HG02938 (cell line): ENCODE data around the gene ALG6.

Experiments used
- ATAC-seq: cut with Tn5 transposase; IDR thresholded peaks from one replicate; pipeline ENCODE4 v1.9.1; 2021; ENCODE audit warnings: mild to moderate bottlenecking, moderate library complexity; ENCODE audit not compliant: unreplicated experiment

The ALG6 gene

DNA sequence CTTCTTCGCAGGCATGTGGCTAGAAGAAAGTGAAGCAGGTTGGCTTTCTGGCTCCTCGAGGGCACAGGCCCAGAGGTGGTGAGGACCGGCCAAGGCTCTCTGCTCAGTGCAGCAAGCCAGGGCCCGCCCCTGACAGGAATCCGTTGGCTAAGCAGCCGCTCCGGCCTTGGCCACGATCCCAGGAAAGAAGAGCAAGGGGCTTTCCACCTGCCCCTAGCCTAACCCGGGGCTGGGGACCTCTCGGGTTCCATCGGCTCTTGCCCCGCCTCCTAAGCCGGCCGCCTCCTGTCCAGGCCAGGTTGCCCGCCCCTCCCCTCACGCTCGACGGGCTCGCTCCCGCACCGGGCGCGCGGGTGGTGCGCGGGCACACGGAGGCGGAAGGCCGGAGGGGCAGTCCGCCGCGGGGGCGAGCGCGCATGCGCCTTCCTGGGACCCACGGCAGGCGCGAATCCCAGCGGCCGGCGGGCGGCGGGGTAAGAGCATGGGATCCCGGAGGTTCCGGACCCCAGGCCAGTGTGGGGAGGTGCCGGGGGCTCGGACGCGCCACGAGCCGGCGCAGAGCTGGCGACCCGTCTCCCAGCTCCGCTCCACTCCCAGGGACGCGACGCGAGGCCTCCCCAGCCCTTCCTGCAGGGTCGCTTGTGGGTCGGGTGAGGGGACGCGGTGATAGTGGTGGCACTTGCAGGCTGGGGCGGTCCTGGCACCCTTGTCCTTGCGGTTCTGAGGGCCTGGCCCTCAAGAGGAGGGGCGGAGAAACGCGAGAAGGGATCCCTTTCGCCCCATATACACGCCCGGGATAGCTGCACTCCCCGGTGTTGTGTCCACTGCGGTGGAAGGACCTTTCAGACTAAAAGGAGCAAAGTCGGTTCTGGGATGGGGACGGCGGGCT is at the start of gene ALG6:
Gene ALG6 (plus strand): TSS at position 413 of the 889 bp plus-strand sequence. CDS start 3,351 bp downstream, outside the sequence.
- ATAC-seq, result peak; percentile 89

DNA sequence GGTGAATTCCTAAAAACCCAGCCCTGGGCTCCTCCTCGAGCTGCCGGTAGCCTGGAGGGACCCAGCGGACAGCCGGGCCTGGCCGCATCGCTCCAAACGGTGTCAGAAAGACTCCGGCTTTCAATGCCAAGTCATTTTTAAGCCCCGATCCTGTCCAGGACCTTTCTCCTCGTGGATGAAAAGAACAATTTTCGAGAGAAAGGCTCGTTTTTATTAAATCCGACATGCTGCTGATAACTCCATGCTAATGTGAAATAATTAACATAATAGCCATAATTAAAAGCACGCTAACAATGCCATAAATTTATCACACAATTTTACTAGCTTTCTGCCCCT is 49.6 kb upstream of the ALG6 start:
- ATAC-seq, result no peak

DNA sequence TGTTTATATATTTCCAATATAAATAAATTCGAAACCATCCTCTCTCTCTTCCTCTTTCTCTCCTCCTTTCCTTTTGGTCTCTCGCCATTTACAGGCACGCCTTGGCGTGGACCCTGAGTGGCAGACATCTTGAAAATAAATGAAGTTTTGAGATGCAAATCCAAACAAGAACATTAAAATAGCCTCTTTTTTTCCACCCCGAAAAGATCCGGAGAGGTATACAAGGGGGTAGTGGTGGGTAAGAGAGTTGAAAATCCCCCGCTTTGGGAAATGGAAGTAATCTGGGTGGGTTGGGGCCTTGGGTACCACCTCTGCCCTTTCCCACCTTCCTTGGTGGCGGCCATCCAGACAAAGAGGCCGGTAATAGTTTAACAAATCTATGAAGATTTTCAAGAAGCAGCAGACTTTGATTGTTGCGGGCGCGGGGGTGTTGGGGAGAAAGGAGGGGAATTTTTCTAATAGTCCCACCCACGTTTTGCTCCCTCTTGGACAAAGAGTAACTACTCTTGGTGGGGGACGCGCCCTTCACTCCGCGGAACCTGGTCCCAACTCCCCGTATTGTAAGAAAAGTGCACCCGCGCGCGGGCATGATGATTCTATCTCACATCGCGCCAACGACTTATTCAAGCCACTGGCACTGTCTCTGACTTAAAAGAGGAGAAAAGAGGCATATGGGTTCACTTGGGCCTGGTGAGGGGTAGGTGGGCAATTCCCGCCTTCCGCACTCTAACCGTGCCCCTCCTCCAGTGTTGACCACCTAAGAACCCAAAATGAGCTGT is 49.0 kb upstream of the ALG6 start:
- no peak for ATAC-seq

DNA sequence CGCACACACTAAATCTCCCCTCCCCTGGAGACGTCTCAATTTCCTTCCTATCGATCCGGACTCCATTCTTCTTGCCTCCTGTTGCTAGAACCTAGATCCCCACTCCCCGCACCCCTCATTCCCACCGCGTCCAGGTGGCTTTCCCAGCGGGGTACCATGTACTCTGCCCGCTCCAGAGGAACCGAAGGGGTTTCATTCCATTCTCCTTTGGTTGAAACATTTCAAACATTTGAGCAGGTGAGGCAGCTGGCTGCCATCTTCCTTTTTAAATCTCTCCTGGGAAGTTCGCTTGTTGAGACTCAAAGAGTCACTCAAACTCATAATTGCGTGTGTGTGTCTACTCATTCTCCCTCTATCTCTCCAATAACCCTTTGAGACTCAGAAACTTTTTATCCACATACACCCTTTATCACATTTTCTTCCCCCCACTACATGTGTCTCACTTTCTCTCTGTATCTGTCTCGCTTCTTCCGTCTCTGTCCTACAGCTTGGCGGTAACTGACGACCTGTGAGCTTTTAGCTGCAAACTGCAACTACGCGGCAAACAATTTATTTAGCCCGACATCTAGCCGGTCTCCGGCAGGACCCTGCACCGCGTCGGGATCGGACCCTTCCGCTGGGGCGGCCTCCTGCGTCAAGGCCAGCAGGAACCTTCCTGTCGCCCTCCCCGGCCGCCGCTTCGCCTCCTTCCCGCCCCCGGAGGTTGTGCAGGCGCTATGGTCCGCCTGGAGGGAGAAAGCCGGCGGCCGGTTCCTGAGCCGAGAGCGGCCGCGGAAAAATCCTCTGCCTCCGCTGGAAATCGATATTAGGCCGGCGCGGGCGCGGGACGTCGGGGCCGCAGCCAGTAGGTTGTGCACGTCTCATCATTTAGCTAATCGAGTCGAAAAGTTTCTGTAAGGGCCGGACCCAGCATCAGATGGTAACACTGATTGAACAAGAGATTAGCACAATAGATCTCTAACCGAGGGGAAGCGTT is 48.1 kb upstream of the ALG6 start:
- ATAC-seq, result no peak

DNA sequence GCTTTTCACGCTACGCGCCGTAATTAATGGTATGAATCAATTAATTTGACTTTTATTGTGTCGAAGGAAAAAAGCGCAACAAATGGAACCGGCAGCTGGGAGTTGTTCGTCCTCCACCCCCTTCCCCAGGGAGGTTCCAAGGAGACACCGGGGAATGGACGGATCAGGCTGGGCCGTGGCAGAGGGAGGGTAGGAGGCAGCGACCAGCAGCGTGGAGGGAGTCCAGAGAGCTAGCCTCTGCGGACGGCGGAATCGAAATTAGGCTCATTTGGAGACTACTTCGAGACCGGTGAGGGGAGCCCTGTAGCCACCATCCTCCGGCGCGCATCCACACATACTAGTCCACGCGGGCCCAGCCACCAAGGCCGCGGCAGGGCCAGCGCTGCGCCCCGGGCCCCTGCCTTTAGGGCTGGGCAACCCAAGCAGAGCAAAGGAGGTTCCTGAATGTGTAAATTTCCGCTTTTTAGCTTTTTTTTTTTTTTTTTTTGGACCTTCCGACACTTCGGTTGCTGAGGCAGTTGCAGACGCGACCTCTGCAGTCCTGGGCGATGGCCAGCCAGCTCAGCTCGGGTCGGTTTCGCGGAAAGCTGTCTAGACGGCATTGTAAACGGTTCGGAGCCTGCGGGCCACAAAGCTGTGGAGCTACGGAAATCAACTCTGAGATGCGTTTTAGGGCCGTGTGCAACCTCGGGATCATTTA is 47.3 kb upstream of the ALG6 start:
- ATAC-seq, result no peak

DNA sequence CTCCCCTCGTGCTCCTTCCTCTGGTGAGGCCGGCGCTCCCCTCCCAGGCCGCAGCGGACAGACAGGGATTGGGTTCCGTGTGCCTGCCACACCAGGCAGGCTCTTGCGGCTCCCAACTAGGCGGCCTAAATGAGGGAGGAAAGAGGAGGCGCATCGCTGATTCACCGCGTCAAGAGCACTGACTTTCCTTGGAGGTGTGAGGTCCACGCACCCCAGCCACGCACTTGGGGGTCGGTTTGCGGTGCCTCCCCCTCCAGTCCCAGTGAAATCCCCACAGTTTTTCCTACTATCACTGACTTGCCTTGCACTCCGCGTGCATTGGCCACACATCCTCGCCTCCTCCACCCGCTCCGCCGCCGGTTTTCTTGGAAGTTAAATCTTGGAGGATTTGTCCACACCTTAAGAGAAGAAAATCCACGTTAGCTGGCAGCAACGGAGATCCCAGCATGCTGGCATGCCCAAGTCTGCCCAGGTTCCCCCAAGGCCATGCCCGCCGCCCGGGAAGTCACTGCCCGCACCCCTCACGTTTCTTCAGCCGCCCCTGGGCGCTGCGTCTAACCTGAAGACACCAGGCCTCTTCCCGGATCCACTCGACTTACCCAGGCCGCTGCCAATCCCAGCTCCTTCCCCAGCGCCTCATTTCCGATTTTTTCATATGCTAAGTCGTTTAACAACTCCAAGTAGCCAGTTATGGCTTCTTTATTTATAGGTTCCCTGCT is 46.2 kb upstream of the ALG6 start:
- ATAC-seq, result no peak

DNA sequence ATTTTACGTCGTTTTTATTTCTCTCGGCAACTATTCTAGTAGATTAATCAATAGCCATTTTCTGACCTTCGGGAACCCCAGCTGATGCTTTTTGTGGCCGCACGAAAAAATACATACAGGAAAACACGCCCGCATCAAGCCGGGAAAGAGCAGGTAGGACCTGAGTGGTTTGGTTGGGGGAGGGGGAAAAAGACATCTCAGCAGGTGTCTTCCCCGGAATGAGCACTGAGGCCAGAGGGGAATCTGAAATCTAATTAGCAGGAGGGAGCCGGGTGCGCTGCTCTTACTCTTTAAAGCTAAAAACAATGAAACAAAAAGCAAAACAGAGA is 45.7 kb upstream of the ALG6 start:
- ATAC-seq, result no peak

DNA sequence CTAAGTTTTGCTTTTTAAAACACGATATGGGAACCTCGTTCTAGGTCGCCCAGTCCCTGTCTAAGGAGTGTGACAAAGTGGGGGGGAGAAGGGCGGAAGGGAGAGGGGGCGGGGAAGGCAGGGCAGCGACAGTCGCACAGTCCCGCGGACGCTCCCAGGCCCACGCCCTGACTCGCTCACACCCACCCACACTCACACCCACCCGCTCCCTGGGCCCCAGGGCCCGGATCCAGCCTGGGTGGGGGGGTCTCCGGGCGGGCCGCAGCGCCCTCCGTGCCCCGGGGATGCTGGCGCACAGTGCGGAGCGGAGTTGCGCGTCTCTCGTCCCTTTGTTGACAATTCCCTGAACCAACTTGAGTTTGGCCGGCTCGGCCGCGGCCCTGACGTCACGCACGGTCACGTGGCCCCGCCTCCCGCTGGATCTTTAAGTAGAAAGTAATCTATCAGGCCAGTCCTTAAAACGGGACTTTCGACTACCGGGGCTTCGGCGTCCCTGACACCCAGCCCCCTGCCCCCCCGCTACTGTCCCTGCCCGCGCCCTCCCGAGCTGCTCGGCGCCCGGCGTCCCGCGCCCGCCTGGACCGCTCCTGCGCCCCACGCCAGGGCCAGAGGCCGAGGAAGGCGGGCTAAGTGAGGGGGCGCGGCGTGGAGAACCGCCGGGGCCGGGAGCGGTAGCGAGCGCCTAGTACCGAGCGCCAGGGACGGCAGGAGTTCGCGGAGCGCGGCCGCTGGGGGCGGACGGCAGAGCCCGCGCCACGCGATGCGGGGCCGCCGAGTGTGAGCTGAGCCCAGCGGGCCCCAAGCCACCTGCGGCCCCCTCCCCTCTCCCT is 45.1 kb upstream of the ALG6 start, which contains the start of gene FOXD3:
Gene FOXD3 (plus strand): TSS at position 454 of the 830 bp plus-strand sequence. CDS start 492 bp downstream, outside the sequence.
- ATAC-seq, result peak; percentile 43

DNA sequence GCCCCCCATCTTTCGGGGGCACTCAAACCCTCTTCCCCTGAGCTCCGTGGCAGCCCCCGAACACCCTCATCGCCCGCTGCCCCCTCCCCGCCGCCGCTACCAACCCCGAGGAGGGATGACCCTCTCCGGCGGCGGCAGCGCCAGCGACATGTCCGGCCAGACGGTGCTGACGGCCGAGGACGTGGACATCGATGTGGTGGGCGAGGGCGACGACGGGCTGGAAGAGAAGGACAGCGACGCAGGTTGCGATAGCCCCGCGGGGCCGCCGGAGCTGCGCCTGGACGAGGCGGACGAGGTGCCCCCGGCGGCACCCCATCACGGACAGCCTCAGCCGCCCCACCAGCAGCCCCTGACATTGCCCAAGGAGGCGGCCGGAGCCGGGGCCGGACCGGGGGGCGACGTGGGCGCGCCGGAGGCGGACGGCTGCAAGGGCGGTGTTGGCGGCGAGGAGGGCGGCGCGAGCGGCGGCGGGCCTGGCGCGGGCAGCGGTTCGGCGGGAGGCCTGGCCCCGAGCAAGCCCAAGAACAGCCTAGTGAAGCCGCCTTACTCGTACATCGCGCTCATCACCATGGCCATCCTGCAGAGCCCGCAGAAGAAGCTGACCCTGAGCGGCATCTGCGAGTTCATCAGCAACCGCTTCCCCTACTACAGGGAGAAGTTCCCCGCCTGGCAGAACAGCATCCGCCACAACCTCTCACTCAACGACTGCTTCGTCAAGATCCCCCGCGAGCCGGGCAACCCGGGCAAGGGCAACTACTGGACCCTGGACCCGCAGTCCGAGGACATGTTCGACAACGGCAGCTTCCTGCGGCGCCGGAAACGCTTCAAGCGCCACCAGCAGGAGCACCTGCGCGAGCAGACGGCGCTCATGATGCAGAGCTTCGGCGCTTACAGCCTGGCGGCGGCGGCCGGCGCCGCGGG is 44.2 kb upstream of the ALG6 start:
- ATAC-seq, result no peak

DNA sequence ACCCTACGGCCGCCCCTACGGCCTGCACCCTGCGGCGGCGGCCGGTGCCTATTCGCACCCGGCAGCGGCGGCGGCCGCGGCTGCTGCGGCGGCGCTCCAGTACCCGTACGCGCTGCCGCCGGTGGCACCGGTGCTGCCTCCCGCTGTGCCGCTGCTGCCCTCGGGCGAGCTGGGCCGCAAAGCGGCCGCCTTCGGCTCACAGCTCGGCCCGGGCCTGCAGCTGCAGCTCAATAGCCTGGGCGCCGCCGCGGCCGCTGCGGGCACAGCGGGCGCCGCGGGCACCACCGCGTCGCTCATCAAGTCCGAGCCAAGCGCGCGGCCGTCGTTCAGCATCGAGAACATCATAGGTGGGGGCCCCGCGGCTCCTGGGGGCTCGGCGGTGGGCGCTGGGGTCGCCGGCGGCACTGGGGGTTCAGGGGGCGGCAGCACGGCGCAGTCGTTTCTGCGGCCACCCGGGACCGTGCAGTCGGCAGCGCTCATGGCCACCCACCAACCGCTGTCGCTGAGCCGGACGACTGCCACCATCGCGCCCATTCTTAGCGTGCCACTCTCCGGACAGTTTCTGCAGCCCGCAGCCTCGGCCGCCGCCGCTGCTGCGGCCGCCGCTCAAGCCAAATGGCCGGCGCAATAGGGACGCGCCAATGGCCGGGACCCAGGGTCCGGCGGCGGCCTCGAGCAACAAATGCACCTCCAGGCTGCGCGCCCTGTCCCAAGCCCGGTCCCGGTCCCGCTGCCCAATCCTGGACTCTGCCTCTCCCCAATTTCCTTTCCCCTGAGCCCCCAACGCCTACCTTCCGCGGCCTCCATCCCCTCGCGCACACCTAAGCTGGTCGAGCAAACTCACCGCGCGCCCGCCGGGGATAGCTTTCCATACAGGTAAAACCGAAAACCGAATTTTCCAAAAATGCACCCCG is 43.3 kb upstream of the ALG6 start:
- ATAC-seq, result no peak

DNA sequence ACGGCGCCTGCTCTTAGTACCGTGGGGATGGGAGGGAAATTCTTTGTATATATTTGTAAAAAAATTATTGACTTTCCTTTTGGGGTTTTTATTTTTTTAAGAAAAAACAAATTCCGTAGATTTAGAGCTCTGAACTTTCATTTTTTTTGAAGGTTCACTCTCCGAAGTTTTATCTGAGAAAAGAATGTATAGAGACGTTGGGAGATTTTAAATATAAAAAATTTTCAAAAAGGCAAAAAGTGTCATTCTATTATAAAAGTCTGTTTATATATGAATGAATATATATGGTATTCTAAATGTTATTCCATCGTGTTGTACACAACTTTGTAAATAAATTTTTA is 42.7 kb upstream of the ALG6 start:
- no peak for ATAC-seq

DNA sequence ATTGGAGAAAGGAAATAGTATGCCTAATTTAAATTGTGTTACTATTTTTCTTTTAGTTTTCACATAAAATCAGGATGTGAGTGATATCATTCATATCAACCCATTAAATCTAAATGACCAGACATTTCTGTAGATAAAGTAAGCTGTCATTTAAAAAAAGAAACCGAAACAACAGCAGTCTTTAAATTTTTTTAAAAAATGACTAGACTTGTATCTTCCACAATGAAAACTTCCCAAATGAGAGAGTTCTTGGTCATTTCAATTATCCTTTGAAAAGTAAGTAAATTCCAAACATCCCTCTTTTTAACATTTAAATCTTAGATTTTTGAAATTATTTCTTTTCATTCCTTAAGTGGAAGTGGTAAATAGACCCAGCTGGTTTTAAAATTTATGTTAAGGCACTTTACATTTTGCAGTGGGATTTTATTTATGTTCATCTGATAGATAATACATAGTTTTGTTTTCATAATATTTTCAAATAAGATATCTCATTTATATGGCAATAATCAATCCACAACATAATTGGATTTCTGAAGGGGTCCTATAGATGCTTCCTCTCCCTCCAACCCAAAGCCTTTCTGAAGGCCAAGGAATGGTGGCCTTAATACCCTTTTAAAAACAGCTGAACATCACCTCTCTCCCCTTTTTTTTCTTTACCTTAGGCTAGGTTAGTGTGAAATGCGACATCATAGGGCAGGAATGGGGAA is 42.0 kb upstream of the ALG6 start:
- no peak for ATAC-seq

DNA sequence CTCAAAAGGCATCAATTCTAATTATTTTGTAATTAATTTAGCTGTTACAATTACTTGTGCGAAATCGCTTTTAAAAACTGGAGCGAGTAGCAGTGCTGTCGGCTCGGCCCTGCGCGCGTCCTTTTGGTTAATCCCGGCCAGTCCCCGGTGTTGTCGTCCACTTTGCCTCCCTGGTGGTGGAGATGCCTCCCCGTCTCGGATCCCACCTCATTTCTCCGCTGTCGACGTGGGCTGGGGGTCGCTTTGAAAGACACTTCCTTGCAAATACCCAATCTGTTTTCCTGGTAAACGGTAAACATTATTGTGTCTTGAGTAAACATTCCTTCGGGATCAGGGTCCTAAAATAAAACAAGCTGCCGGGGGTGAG is 41.3 kb upstream of the ALG6 start:
- no peak for ATAC-seq

DNA sequence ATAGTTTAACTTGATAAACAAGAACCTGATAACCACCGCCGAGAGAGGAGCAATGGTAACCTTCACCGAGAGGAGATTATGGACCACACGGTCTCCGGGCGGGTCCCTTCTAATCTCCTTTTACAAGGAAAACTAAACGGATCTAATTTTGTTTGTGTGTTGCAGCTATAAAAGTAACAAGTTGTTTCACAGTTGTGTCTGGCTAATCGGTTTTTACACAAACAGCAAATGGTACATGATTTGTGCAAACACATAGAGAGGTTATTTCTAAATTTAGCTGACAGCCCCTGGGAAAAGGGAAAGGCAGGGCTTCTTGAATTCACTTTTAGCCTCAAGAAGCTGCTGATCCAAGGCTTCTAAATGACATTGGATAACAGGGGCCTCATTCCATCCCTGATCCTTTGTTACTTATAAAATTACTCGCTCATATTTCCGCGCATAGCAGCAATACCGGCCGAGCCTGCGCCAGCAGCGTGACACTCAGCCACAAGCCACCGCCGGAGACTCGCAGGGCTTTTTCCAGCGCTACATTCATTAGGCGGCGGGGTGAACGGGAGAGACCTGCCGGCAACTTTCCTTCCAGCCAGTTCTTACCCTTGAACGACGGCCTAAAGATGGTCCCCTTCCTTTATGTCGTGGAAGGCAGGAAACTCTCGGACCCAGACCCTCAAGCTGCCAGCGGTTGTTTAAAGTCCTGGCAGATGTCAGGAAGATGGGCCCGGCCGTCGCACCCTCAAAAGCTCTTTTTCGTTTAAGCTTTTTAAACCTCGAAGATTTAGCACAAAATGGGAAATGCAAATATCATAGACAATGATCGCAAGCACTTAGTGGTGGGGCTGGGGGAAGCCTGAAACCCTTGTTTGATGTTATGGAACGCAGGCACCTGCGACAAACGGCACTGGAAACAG is 40.7 kb upstream of the ALG6 start:
- ATAC-seq, result no peak

DNA sequence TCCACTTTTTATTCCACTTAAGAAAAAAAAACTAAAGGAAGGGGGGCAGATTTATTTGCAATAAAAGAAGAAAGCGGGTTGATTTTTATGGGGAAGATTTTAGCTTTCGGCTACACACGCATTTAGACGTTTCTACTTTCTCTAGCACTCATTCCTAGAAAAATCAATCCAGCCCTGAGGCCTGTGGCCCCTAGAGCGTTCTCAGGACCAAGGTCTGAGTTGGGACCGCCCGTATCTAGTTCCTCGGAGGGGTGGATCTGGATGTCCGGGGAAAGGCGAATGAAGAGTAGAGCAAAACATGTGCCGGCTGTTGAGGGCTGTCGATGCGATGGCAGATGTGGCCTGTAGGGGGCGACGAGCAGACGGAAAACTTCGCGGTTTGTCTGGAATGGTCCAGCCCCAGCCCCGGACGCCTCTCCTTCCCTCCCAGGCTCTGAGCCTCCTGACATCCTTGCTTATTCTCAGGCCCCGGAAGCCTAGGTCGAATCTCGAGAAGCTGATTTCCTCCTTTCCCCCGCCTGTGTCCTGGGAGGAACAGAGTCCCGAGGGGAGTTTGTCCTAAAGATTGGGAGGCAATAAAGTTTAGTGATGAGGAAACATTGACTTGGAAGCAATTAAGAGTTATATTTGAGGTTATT is 39.9 kb upstream of the ALG6 start:
- ATAC-seq, result peak; percentile 53
